ENCODE results near the gene FUT1. TPM values are rescaled to one million over a fixed set of nuclear protein-coding genes. Genes with fewer than 3 reads are reported as not detected.
"Not testable (repeated sequence)": the region's sequence is repeated elsewhere in the genome, so short reads cannot be mapped to it uniquely, and the experiment has no call there.

Gene FUT1
- total and polyA plus RNA-seq, 3 experiments from 2014 or later: 0.09 TPM; not detected in 1

DNA sequence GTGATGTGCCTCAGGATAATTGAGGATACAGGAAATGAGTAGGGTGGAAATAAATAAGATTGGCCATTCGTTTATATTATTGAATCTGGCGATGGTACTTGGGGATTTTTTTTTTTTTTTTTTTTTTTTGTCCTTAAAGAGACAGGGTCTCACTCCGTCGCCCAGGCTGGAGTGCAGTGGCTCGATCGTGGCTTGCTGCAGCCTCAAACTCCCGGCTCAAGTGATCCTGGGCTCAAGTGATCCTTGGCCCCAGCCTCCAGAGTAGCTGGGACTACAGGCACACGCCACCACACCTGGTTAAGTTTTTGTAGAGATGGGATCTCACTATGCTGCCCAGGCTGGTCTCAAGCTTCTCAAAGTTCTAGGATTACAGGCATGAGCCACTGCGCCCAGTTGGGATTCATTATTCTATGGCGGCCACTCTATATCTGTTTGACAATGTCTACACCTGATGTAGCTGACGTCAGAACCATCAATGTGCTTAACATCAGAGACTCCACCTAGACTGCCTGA, 30.2 kb downstream of the FUT1 start:
- H3K4me3 Mint-ChIP-seq: peak overlapping the region in 4 of 7 donors; percentile 6 to 84 (median 18)
- H3K27ac ChIP-seq (ENCODE audit: low read depth, low read length): no peak overlapping the region
- peak overlapping the region in 2 of 8 donors; percentile 12 to 50 for H3K27ac Mint-ChIP-seq
- H3K9me3 ChIP-seq (ENCODE audit: low read length): no peaks in the 10 kb centered on the region
- H3K4me1 ChIP-seq (ENCODE audit: insufficient read depth, low read length): peaks cover 37% of the 10 kb centered on the region
- H3K4me3 ChIP-seq (ENCODE audit: low read length): no peak overlapping the region
- POLR2A ChIA-PET: no interaction called here
- DNase-seq: no peak
- CTCF ChIA-PET: interaction anchor here (1.6 kb wide), 1 partner anchor 17 kb away, joined by 4 read pairs; no protein-coding TSS in a partner anchor
- no peaks in the 10 kb centered on the region for H3K36me3 ChIP-seq (ENCODE audit: insufficient read depth, low read length)
- no peaks in the 10 kb centered on the region for H3K27me3 ChIP-seq (ENCODE audit: insufficient read depth, low read length, poor library complexity, severe bottlenecking)
- H3K4me1 Mint-ChIP-seq: peaks cover 30 to 35% (median 33%) of the 10 kb centered on the region in 3 donors
- no peaks in the 10 kb centered on the region for H3K27me3 Mint-ChIP-seq
- peaks cover 0 to 16% (median 6%) of the 10 kb centered on the region in 3 donors for H3K36me3 Mint-ChIP-seq
- H3K9me3 Mint-ChIP-seq: peaks cover 3 to 11% (median 7%) of the 10 kb centered on the region in 5 donors

DNA sequence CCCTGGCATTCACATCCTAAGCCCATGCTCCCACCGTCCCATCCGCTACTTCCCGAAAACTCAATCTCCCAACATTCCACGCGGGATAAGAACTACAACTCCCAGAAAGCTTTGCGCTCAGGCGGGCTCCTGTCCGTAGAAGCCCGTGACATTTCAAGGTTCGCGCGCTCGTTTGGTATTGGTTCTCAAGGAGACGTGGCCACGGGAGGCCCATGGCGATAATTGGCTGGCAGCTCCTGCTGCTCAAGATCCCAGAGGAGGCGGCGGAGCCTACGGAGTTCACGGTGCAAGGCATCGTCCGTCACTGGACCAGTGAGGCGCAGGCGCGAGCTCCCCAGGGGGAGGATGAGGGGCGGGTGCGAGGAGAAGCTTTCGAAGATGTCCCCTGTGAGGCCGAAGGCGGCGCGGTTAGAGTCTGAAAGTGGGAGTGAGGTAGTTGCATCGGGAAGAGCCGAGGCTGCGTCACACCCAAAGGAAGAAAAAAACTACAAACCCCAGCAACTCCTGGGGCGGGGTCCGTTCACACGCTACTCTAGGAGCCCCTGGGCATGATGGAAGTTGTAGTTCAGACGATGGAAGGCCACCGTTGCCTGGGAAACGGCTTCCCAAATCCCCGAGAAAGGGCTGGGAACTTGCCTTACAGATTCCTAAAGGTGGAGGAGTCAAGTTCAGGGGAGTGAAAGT, 31.7 kb downstream of the FUT1 start:
- H3K36me3 ChIP-seq (ENCODE audit: insufficient read depth, low read length): no peaks in the 10 kb centered on the region
- CTCF ChIA-PET: interaction anchor here (0.7 to 1.6 kb wide), 2 partner anchors 10 to 18 kb away, joined by 3 to 4 read pairs; no protein-coding TSS in a partner anchor
- peak overlapping the region; percentile 91 for H3K4me3 ChIP-seq (ENCODE audit: low read length)
- no peaks in the 10 kb centered on the region for H3K9me3 ChIP-seq (ENCODE audit: low read length)
- Mint-ChIP-seq H3K9me3 (peaks cover 0 to 5% (median 3%) of the 10 kb centered on the region in 5 donors), H3K4me1 (peaks cover 21 to 27% (median 24%) of the 10 kb centered on the region in 3 donors), H3K27me3 (no peaks in the 10 kb centered on the region), H3K4me3 (peak overlapping the region; percentile 93 to 98 (median 97)), H3K27ac (peak overlapping the region; percentile 90 to 99 (median 98)), H3K36me3 (peaks cover 0 to 7% (median 3%) of the 10 kb centered on the region in 3 donors)
- H3K27me3 ChIP-seq (ENCODE audit: insufficient read depth, low read length, poor library complexity, severe bottlenecking): no peaks in the 10 kb centered on the region
- POLR2A ChIA-PET: interaction anchor here (0.7 to 1.2 kb wide), 3 partner anchors 19 to 318 kb away, joined by 4 to 10 read pairs (median 5); partner anchors contain the start of gene DBP
- DNase-seq: peak; percentile 84 to 93 (median 87)
- H3K27ac ChIP-seq (ENCODE audit: low read depth, low read length): peak overlapping the region; percentile 90
- H3K4me1 ChIP-seq (ENCODE audit: insufficient read depth, low read length): peaks cover 23% of the 10 kb centered on the region

- no peaks in the 10 kb centered on the region for H3K36me3 ChIP-seq (ENCODE audit: insufficient read depth, low read length)
- ChIA-PET POLR2A (interaction anchor here (0.7 to 1.2 kb wide), 3 partner anchors 19 to 317 kb away, joined by 4 to 10 read pairs (median 5); partner anchors contain the start of gene DBP), CTCF (interaction anchor here (0.7 kb wide), 1 partner anchor 9 kb away, joined by 3 read pairs; no protein-coding TSS in a partner anchor)
- H3K9me3 ChIP-seq (ENCODE audit: low read length): no peaks in the 10 kb centered on the region
- peak overlapping the region; percentile 91 for H3K4me3 ChIP-seq (ENCODE audit: low read length)
- peaks cover 0 to 4% (median 3%) of the 10 kb centered on the region in 3 donors for H3K36me3 Mint-ChIP-seq
- H3K27me3 ChIP-seq (ENCODE audit: insufficient read depth, low read length, poor library complexity, severe bottlenecking): no peaks in the 10 kb centered on the region
- peak overlapping the region in 7 of 8 donors; percentile 90 to 99 (median 98) for H3K27ac Mint-ChIP-seq
- no peaks in the 10 kb centered on the region for H3K27me3 Mint-ChIP-seq
- H3K4me3 Mint-ChIP-seq: peak overlapping the region; percentile 93 to 98 (median 97)
- peaks cover 16 to 23% (median 18%) of the 10 kb centered on the region in 3 donors for H3K4me1 Mint-ChIP-seq
- H3K27ac ChIP-seq (ENCODE audit: low read depth, low read length): peak overlapping the region; percentile 90
- H3K4me1 ChIP-seq (ENCODE audit: insufficient read depth, low read length): peaks cover 18% of the 10 kb centered on the region
- no peak for DNase-seq
- H3K9me3 Mint-ChIP-seq: peaks cover 0 to 5% (median 3%) of the 10 kb centered on the region in 5 donors
Observed at GRCh38 chr19:48720251-48720612, 32.2 kb downstream of the FUT1 start.

- peak within 1 kb of the TSS; percentile 90 to 99 (median 98) for H3K27ac Mint-ChIP-seq
- no peaks in the 10 kb centered on the region for H3K36me3 ChIP-seq (ENCODE audit: insufficient read depth, low read length)
- H3K36me3 Mint-ChIP-seq: peaks cover 0 to 3% (median 0%) of the 10 kb centered on the region in 3 donors
- no peaks in the 10 kb centered on the region for H3K27me3 Mint-ChIP-seq
- no peaks in the 10 kb centered on the region for H3K9me3 ChIP-seq (ENCODE audit: low read length)
- CTCF ChIA-PET: no interaction called here
- no peak for DNase-seq
- POLR2A ChIA-PET: no interaction called here
- peak within 1 kb of the TSS; percentile 90 for H3K27ac ChIP-seq (ENCODE audit: low read depth, low read length)
- H3K4me1 Mint-ChIP-seq: peaks cover 14 to 22% (median 16%) of the 10 kb centered on the region in 3 donors
- H3K4me3 Mint-ChIP-seq: peak within 1 kb of the TSS; percentile 93 to 98 (median 97)
- H3K27me3 ChIP-seq (ENCODE audit: insufficient read depth, low read length, poor library complexity, severe bottlenecking): no peaks in the 10 kb centered on the region
- H3K4me1 ChIP-seq (ENCODE audit: insufficient read depth, low read length): peaks cover 17% of the 10 kb centered on the region
- no peaks in the 10 kb centered on the region for H3K9me3 Mint-ChIP-seq
- H3K4me3 ChIP-seq (ENCODE audit: low read length): peak within 1 kb of the TSS; percentile 91
Observed at GRCh38 chr19:48719263-48720171, 32.9 kb downstream of the FUT1 start, which contains the start of gene MAMSTR. Gene MAMSTR (minus strand): TSS chr19:48719725. CDS start chr19:48719031, 694 bp downstream.

DNA sequence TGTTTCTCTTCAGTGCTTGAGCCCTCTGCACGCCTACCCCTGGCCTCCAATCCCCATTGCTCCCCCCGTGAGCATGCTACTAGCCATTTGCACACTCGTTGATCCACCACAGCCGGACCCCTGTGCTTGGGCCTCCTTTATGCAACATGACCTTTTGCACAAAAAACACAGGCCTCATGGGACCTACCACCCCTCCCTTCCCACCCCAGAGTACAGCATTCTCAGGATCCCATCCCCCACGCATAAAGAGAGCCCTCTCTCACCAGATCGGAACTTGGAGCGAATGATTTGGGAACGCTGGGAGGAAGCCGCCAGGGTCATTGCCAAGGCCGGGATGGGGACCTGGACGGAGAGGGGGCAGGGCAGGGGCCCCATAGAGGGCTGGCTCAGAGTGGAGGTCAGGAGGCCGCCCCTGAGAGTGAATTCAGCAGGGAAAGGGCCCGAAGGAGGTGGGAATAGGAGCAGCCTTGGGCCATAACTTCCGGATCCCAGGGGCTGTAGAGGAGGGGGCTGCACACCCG, 33.7 kb downstream of the FUT1 start:
- peak overlapping the region in 2 of 8 donors; percentile 17 to 64 for H3K27ac Mint-ChIP-seq
- no peak overlapping the region for H3K27ac ChIP-seq (ENCODE audit: low read depth, low read length)
- H3K4me3 ChIP-seq (ENCODE audit: low read length): no peak overlapping the region
- H3K36me3 Mint-ChIP-seq: peaks cover 0 to 6% (median 0%) of the 10 kb centered on the region in 3 donors
- ChIA-PET CTCF (no interaction called here), POLR2A (no interaction called here)
- no peaks in the 10 kb centered on the region for H3K27me3 ChIP-seq (ENCODE audit: insufficient read depth, low read length, poor library complexity, severe bottlenecking)
- H3K4me3 Mint-ChIP-seq: peak overlapping the region in 1 of 7 donors; percentile 55
- no peak for DNase-seq
- H3K9me3 Mint-ChIP-seq: no peaks in the 10 kb centered on the region
- no peaks in the 10 kb centered on the region for H3K27me3 Mint-ChIP-seq
- no peaks in the 10 kb centered on the region for H3K36me3 ChIP-seq (ENCODE audit: insufficient read depth, low read length)
- peaks cover 16 to 28% (median 18%) of the 10 kb centered on the region in 3 donors for H3K4me1 Mint-ChIP-seq
- no peaks in the 10 kb centered on the region for H3K9me3 ChIP-seq (ENCODE audit: low read length)
- H3K4me1 ChIP-seq (ENCODE audit: insufficient read depth, low read length): peaks cover 19% of the 10 kb centered on the region

- H3K9me3 ChIP-seq (ENCODE audit: low read length); CTCF ChIA-PET; H3K27ac ChIP-seq (ENCODE audit: low read depth, low read length); H3K9me3 Mint-ChIP-seq; H3K4me3 ChIP-seq (ENCODE audit: low read length); H3K27me3 ChIP-seq (ENCODE audit: insufficient read depth, low read length, poor library complexity, severe bottlenecking); H3K36me3 Mint-ChIP-seq; H3K27me3 Mint-ChIP-seq; H3K36me3 ChIP-seq (ENCODE audit: insufficient read depth, low read length); DNase-seq; POLR2A ChIA-PET: not testable (repeated sequence)
- H3K4me1 Mint-ChIP-seq: peaks cover 18 to 34% (median 22%) of the 10 kb centered on the region in 3 donors
- peaks cover 26% of the 10 kb centered on the region for H3K4me1 ChIP-seq (ENCODE audit: insufficient read depth, low read length)
- peak overlapping the region in 1 of 8 donors; percentile 67 for H3K27ac Mint-ChIP-seq
- peak overlapping the region in 1 of 7 donors; percentile 55 for H3K4me3 Mint-ChIP-seq
Observed at GRCh38 chr19:48718106-48718505, 34.3 kb downstream of the FUT1 start.

DNA sequence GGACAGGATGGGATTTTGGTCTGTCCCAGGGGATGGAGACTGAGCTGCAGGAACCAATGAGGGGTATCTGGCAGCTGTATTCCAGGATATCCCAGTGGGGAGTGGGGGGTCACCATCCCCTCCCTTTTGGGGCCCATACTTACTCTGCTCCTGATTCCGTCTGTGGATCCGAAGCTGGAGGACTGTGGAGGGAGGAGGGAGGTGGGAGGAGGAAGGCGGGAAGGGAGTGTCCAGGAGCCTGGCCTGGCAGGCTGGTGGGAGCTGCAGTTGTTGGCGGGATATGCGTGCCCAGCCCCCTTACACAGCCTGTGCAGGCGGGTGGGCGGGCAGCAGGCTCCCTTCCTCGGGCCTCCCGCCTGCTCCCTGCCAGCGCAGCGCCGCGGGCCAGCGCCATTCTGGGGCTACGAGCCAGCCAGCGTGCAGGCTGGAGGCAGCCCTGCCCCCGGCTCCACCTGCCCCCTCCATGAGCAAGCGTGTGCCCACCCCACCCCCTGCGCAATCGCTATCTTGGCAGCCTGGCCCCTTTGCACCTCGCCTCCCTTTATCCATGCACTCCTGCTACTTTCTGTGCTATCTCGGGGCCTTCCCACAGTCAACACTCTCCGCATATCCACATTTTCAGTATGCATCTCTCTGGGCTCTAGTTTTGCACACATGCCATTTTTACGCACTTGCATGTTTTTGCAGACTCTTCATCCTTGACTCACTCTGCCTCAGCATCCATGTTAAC, 35.7 kb downstream of the FUT1 start:
- Histone ChIP-seq H3K4me3 (ENCODE audit: low read length) (no peak overlapping the region), H3K36me3 (ENCODE audit: insufficient read depth, low read length) (no peaks in the 10 kb centered on the region), H3K9me3 (ENCODE audit: low read length) (no peaks in the 10 kb centered on the region), H3K27me3 (ENCODE audit: insufficient read depth, low read length, poor library complexity, severe bottlenecking) (no peaks in the 10 kb centered on the region), H3K27ac (ENCODE audit: low read depth, low read length) (no peak overlapping the region), H3K4me1 (ENCODE audit: insufficient read depth, low read length) (peaks cover 28% of the 10 kb centered on the region)
- Mint-ChIP-seq H3K27ac (no peak overlapping the region), H3K9me3 (peaks cover 0 to 3% (median 0%) of the 10 kb centered on the region in 5 donors), H3K36me3 (peaks cover 0 to 6% (median 0%) of the 10 kb centered on the region in 3 donors), H3K4me1 (peaks cover 25 to 34% (median 25%) of the 10 kb centered on the region in 3 donors), H3K27me3 (no peaks in the 10 kb centered on the region), H3K4me3 (peak overlapping the region in 4 of 7 donors; percentile 21 to 82 (median 34))
- DNase-seq: no peak
- CTCF ChIA-PET: interaction anchor here (1.3 kb wide), 1 partner anchor 8 kb away, joined by 6 read pairs; no protein-coding TSS in a partner anchor
- POLR2A ChIA-PET: interaction anchor here (0.6 kb wide), 1 partner anchor 64 kb away, joined by 6 read pairs; no protein-coding TSS in a partner anchor
